ENCODE results near the gene ARHGAP15. TPM values are rescaled to one million over a fixed set of nuclear protein-coding genes. Genes with fewer than 3 reads are reported as not detected.

The ARHGAP15 gene
- total and polyA plus RNA-seq, 12 donors, result 1.3 to 7.7 (median 2.8) TPM

DNA sequence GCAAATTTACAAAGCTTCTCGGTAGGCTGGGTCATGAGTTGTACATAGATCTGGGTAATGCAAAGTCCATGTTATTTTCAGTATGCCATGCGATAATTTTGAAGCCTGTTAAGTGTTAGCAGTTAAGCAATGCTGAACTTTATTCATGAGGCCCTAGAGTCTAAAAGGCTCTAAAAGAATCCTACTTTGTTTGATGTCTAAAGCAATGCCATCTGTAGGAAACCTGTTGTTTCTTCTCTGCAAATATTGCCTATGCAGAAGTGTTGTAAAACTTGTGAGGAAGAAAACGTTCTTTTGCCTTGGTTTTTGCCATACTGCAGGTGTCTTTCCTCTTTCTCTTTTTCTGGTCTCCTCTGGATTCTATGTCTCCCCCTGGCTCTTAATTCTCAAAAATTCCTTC, 9.1 kb downstream of the ARHGAP15 start:
- peaks cover 0 to 63% (median 0%) of the 10 kb centered on the region in 9 donors for H3K4me1 ChIP-seq
- H3K9me3 ChIP-seq, result peaks cover 0 to 6% (median 0%) of the 10 kb centered on the region in 11 donors
- H3K4me3 ChIP-seq, result no peak overlapping the region
- H3K27ac ChIP-seq, result no peak overlapping the region
- H3K36me3 ChIP-seq, result no peaks in the 10 kb centered on the region
- DNase-seq (no peak), ATAC-seq (no peak)
- no peaks in the 10 kb centered on the region for H3K27me3 ChIP-seq
- 68 to 72% methylated on average over 3 of the region's 3 CpGs for WGBS, 2 donors
- TF ChIP-seq, protein P1, sequence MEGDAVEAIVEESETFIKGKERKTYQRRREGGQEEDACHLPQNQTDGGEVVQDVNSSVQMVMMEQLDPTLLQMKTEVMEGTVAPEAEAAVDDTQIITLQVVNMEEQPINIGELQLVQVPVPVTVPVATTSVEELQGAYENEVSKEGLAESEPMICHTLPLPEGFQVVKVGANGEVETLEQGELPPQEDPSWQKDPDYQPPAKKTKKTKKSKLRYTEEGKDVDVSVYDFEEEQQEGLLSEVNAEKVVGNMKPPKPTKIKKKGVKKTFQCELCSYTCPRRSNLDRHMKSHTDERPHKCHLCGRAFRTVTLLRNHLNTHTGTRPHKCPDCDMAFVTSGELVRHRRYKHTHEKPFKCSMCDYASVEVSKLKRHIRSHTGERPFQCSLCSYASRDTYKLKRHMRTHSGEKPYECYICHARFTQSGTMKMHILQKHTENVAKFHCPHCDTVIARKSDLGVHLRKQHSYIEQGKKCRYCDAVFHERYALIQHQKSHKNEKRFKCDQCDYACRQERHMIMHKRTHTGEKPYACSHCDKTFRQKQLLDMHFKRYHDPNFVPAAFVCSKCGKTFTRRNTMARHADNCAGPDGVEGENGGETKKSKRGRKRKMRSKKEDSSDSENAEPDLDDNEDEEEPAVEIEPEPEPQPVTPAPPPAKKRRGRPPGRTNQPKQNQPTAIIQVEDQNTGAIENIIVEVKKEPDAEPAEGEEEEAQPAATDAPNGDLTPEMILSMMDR (IDR thresholded peaks at IDR 0.05), result no peak
- intact Hi-C loops (cut with DNase I), result no loop called here

DNA sequence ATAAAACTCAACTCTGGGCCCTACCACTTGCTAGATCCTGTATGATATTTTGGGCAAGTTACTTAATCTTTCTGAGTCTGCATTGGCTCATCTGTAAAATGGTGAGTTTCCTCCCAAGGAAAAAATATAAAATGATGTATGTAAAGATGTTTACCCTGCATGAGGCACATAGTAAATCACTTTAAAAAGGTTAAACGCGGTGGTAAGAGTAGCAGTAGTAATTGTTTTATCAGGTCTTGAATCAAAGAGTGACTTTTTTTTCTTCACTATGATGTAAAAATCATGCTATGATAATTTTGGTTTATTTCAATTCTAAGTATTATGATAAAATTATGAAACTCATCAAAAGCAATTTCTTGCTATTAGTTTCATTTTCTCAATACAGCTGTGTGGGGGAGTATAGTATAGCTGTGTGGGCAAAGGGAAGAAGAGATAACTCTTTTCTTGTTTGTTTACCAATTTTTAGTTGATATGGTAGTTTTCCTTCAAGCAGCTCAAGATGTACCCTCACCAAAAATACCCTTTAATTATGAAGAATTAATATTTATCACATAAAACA, 10.7 kb downstream of the ARHGAP15 start:
- Histone ChIP-seq H3K36me3 (no peaks in the 10 kb centered on the region), H3K4me3 (no peak overlapping the region), H3K27ac (no peak overlapping the region), H3K9me3 (no peaks in the 10 kb centered on the region), H3K4me1 (peaks cover 0 to 61% (median 0%) of the 10 kb centered on the region in 9 donors), H3K27me3 (no peaks in the 10 kb centered on the region)
- 83 to 89% methylated on average over 2 of the region's 2 CpGs for WGBS, 2 donors
- ATAC-seq (no peak), DNase-seq (no peak)
- TF ChIP-seq, protein P1 (IDR thresholded peaks at IDR 0.05), result no peak
- intact Hi-C loops (cut with DNase I), result no loop called here

DNA sequence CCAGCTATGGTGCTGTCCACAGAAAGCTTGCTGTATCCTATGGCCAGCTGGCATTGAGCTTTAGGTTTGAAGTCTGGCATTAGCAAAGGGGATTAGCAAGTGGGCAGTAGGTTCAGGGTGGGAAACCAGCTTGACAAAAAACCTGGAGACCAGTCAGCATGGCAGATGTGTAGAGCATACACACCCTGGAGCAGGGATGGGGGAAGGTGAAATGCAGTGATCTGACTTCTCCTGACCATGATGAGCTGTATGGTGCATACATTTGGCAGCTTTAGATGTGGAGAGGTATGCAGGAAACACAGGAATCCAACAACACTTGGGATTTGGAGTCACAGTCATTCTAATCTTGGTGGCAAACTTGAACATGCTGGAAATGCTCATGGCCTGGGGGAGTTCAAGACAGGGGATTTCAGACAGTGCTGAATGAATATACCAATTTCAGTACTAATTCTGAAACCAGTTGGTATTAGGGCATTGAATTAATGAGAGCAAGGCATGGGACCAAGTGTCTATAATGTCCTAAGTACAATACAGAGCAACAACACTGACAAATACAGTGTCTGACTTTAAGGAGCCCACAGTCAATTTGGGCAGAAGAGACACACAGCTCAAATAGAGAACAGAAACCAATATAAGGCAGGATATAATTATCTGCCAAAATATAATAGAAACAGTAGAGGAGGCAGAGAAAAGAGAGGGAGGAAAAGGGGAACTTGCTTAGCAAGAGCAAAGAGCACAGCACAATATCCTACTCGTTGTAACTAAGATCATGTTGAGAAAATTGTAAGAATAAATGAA, 11.8 kb downstream of the ARHGAP15 start:
- intact Hi-C loops (cut with DNase I), result no loop called here
- 73 to 75% methylated on average over 1 of the region's 1 CpG for WGBS, 2 donors
- DNase-seq (no peak), ATAC-seq (no peak)
- Histone ChIP-seq H3K36me3 (no peaks in the 10 kb centered on the region), H3K27ac (peak overlapping the region in 1 of 10 donors; percentile 26), H3K4me3 (no peak overlapping the region), H3K9me3 (no peaks in the 10 kb centered on the region), H3K27me3 (no peaks in the 10 kb centered on the region), H3K4me1 (peaks cover 0 to 63% (median 0%) of the 10 kb centered on the region in 9 donors)
- TF ChIP-seq, protein P1 (IDR thresholded peaks at IDR 0.05), result no peak

GRCh38 chr2:143142598-143142997, 13.4 kb downstream of the ARHGAP15 start:
- no peak overlapping the region for H3K27ac ChIP-seq
- H3K27me3 ChIP-seq, result no peaks in the 10 kb centered on the region
- H3K4me3 ChIP-seq, result no peak overlapping the region
- H3K9me3 ChIP-seq, result no peaks in the 10 kb centered on the region
- no peak for ATAC-seq
- TF ChIP-seq, protein P1 (IDR thresholded peaks at IDR 0.05), result no peak
- no peak for DNase-seq
- WGBS, 2 donors, result 71 to 73% methylated on average over 2 of the region's 2 CpGs
- no peaks in the 10 kb centered on the region for H3K36me3 ChIP-seq
- H3K4me1 ChIP-seq, result peaks cover 0 to 74% (median 0%) of the 10 kb centered on the region in 9 donors
- intact Hi-C loops (cut with DNase I), result no loop called here

Measured in heart right ventricle (tissue), 16 donors.